Mucosa of rectum (tissue), 2 donors: ENCODE measurements around the gene MCM6.

Experiments
- H3K27ac ChIP-seq, 2 donors: one replicate each; pipeline ENCODE4 v1.7.0; 2013; ENCODE audit warnings: inconsistent platforms in 2 of 2, low read depth in 2 of 2, low read length in 2 of 2
- H3K27me3 ChIP-seq, 2 donors: one replicate each; pipeline ENCODE4 v1.7.0; 2013; ENCODE audit warnings: low read length in 2 of 2; ENCODE audit not compliant: control insufficient read depth in 2 of 2, insufficient read depth in 2 of 2
- H3K36me3 ChIP-seq, 2 donors: one replicate each; pipeline ENCODE4 v1.7.0; 2013; ENCODE audit warnings: low read length in 2 of 2; ENCODE audit not compliant: control insufficient read depth in 2 of 2, insufficient read depth in 2 of 2
- H3K4me1 ChIP-seq, 2 donors: one replicate each; pipeline ENCODE4 v1.7.0; 2013; ENCODE audit warnings: low read length in 2 of 2, mild to moderate bottlenecking in 1 of 2; ENCODE audit not compliant: control insufficient read depth in 2 of 2, insufficient read depth in 2 of 2
- H3K4me3 ChIP-seq, 2 donors: one replicate each; pipeline ENCODE4 v1.7.0; 2013; ENCODE audit warnings: low read length in 2 of 2
- H3K9ac ChIP-seq, 2 donors: one replicate each; pipeline ENCODE4 v1.7.0; 2013; ENCODE audit warnings: low read length in 2 of 2, low read depth in 1 of 2, mild to moderate bottlenecking in 1 of 2
- H3K9me3 ChIP-seq, 2 donors: one replicate each; pipeline ENCODE4 v1.7.0; 2013; ENCODE audit warnings: low read length in 2 of 2; ENCODE audit not compliant: control insufficient read depth in 2 of 2
- donor health status: healthy.
- donor health status: Normal muscosa, but diverticular disease.

MCM6 gene

GRCh38 chr2:135792401-135793150 is 83.7 kb downstream of the MCM6 start:
- peaks cover 0 to 7% of the 10 kb centered on the region in 2 donors for H3K36me3 ChIP-seq
- H3K4me1 ChIP-seq = no peaks in the 10 kb centered on the region
- H3K9ac ChIP-seq = no peak overlapping the region
- no peak overlapping the region for H3K27ac ChIP-seq
- no peaks in the 10 kb centered on the region for H3K9me3 ChIP-seq
- H3K4me3 ChIP-seq = no peak overlapping the region
- no peaks in the 10 kb centered on the region for H3K27me3 ChIP-seq

DNA sequence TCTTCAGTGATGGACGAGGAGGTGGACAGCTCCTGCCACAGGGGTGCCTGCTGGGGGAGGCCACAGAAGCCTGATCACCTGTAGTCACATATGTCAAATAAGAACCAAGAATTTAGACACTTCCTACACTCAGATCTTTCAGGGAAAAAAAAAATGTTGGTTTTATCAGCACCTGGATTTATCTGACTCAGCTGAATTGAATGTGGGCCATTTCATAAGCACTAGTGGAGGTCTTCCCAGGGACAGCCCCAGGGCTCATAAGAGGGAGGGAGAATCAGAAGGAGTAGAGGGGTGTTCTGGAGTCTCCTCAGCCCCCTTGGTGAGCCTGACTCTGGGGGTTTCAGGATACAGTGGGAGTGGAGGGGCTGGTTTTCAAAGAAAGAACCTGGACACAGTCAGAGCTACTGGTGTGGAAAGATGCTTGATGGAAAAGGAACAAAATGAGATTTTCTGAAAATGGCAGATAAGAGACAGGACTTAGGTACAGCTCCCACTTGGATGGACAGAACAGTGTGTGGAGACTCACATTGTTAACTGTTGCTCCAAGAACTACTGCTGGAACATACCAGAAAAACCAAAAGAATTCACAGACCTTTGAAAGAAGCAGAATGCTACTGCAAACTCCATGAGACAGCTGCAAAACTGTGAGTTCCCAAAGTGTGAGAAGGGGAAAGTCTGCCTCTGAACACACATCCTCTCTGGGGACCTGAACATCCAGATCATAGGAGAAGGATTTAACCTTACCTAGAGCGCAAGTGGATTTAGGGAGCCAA is 84.6 kb downstream of the MCM6 start:
- H3K4me1 ChIP-seq = no peaks in the 10 kb centered on the region
- H3K4me3 ChIP-seq = no peak overlapping the region
- peaks cover 0 to 10% of the 10 kb centered on the region in 2 donors for H3K36me3 ChIP-seq
- H3K9ac ChIP-seq = no peak overlapping the region
- H3K27ac ChIP-seq = no peak overlapping the region
- no peaks in the 10 kb centered on the region for H3K27me3 ChIP-seq
- H3K9me3 ChIP-seq = no peaks in the 10 kb centered on the region

- H3K36me3 ChIP-seq = peaks cover 4 to 10% of the 10 kb centered on the region in 2 donors
- no peak overlapping the region for H3K9ac ChIP-seq
- no peak overlapping the region for H3K4me3 ChIP-seq
- no peaks in the 10 kb centered on the region for H3K9me3 ChIP-seq
- H3K27me3 ChIP-seq = no peaks in the 10 kb centered on the region
- H3K4me1 ChIP-seq = no peaks in the 10 kb centered on the region
- no peak overlapping the region for H3K27ac ChIP-seq
These were observed 85.8 kb downstream of the MCM6 start for GRCh38 chr2:135790423-135790822.
